Myocyte (in vitro differentiated cells): ENCODE results near the gene SCAPER. TPM values are rescaled to one million over a fixed set of nuclear protein-coding genes. Genes with fewer than 3 reads are reported as not detected.
A peak's percentile ranks its signal among the peaks of the same experiment; 100 is the strongest.

Experiments used
- DNase-seq: peaks from one replicate; pipeline ENCODE4 v3.0.0-alpha.2; 2012; ENCODE audit warnings: low read depth
- polyA plus RNA-seq: library from polyadenylated mRNA; unstranded; fragments of >200 nt; gene quantifications from one replicate; pipeline ENCODE4 v1.2.1, GENCODE V29; 2012; ENCODE audit warnings: missing spikeins
- total RNA-seq: library from RNA; depleted of rRNA; stranded (reverse); fragments of >200 nt; gene quantifications from 2 replicates; pipeline ENCODE4 v1.2.3, GENCODE V29; 2014

SCAPER gene, protein sequence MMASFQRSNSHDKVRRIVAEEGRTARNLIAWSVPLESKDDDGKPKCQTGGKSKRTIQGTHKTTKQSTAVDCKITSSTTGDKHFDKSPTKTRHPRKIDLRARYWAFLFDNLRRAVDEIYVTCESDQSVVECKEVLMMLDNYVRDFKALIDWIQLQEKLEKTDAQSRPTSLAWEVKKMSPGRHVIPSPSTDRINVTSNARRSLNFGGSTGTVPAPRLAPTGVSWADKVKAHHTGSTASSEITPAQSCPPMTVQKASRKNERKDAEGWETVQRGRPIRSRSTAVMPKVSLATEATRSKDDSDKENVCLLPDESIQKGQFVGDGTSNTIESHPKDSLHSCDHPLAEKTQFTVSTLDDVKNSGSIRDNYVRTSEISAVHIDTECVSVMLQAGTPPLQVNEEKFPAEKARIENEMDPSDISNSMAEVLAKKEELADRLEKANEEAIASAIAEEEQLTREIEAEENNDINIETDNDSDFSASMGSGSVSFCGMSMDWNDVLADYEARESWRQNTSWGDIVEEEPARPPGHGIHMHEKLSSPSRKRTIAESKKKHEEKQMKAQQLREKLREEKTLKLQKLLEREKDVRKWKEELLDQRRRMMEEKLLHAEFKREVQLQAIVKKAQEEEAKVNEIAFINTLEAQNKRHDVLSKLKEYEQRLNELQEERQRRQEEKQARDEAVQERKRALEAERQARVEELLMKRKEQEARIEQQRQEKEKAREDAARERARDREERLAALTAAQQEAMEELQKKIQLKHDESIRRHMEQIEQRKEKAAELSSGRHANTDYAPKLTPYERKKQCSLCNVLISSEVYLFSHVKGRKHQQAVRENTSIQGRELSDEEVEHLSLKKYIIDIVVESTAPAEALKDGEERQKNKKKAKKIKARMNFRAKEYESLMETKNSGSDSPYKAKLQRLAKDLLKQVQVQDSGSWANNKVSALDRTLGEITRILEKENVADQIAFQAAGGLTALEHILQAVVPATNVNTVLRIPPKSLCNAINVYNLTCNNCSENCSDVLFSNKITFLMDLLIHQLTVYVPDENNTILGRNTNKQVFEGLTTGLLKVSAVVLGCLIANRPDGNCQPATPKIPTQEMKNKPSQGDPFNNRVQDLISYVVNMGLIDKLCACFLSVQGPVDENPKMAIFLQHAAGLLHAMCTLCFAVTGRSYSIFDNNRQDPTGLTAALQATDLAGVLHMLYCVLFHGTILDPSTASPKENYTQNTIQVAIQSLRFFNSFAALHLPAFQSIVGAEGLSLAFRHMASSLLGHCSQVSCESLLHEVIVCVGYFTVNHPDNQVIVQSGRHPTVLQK (N-terminal part only)
- 16.4 and 22.0 TPM in 2 replicates for total RNA-seq
- polyA plus RNA-seq, result 5.5 TPM

DNA sequence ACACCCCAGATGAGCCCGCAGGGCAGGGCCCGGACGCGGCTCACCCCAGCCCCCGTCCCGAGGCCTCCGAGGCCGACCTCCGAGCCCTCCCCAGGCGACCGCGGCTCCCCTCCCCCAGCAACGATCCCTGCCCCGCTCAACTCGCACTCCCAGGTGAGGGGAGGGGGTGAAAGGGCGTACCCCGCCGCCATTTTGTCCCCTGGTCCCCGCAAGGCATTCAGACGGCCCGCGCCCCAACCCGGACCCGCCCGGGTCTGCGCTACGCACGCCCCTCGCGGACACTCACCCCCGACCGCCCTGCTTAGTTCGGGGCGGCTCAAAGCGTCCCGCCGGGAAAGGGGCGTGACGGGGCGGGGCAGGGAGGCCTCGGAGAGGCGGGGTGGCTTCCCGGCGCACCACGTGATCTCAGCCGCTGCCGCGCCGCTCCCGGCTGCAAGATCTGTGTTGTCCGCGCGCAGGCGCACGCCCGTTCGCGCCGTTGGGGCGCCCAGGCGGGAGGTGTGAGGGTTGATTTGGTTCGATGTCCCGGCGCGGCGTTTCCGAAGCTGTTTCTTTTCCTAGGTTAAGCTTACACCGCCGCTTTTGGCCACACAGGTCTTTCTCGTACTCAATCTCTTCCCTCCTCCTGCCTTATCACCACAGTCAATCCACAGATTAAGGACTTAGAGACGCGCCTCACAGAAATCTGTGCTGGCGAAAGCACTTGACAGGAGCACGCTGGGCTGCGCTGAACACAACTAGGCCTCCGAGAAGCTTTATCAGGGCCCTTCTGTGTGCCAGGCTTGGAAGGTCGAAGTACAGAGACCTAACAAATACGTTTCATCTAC is at the start of gene SCAPER:
Gene SCAPER, minus strand, starts transcription at position 328 of the 827 bp plus-strand sequence. CDS start 21,523 bp downstream, outside the sequence.
- DNase-seq, result peak; percentile 90

GRCh38 chr15:76954744-76955143 is 49.6 kb upstream of the SCAPER start:
- no peak for DNase-seq

DNA sequence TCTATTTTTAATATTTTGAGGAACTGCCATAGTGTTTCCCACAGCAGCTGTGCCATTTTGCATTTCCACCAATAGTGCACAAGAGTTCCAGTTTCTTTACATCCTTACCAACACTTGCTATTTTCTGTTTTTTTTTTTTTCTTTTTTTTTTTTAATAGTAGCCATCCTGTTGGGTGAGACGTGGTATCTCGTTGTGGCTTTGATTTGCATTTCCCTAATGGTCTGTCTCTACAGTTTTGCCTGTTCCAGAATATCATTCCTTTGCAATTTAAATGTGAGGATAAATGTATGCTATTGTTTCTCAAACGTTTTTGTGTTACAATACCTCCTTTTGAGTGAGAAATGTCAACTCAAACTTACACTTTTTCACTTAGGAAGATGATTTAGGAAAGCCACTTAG is 48.8 kb upstream of the SCAPER start:
- no peak for DNase-seq

DNA sequence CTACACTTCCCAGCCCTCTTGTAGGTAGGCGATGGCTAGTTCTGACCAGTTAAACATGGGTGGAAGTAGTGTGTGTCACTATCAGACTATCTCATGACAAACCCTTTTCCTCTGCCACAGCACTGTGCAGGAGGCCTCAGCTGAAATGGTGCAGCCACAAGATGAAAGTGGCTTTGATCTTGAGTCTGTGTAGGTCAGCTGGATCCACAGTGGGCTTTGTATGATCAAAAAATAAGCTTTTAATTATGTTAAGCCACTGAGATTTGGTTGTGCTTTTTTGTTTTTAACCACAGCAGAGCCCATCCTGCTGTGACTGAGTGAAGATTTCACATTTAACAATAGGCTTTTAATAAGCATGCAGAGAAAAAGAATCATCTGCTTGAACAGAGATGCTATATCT is 46.1 kb upstream of the SCAPER start:
- no peak for DNase-seq

- no peak for DNase-seq
These were observed 42.3 kb upstream of the SCAPER start for GRCh38 chr15:76947454-76947853.

- no peak for DNase-seq
These were observed 40.5 kb upstream of the SCAPER start for GRCh38 chr15:76945494-76946093.

DNA sequence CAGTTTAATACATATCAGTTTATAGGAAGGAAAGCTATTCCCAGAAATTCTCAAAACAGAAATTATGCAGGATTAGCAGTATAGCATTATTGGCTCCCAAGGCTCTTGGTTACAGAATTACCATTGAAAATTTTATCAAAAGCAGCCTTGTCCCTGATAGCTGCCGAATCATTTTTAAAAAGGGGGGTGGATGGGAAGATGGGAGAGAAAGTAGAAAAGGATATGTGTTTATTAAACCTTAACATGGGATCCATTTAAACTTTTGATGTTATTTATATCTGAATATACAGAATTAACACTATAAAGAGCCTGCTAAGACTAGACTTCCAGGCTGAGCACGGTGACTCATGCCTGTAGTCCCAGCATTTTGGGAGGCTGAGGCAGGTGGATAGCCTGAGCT is 37.2 kb upstream of the SCAPER start:
- DNase-seq, result no peak

GRCh38 chr15:76941636-76942035 is 36.5 kb upstream of the SCAPER start:
- DNase-seq, result no peak

GRCh38 chr15:76939715-76940114 is 34.6 kb upstream of the SCAPER start:
- no peak for DNase-seq

- no peak for DNase-seq
These were observed 33.6 kb upstream of the SCAPER start for GRCh38 chr15:76938752-76939151.

DNA sequence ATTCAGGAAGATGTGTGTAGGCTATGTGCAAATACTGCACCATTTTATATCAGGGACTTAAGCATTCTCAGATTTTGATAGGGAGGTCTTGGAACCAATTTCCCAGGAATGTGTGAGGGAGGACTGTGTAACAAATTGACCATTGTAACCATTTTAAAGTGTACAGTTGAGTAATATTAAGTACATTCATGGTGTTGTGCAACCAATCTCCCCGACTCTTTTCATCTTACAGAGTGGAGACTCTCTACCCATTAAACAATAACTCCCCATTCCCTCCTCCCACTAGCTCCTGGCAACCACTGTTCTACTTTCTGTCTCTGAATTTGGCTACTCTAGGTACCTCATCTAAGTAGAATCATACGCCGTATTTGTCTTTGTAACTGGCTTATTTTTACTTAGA is 31.5 kb upstream of the SCAPER start:
- DNase-seq, result no peak

- no peak for DNase-seq
These were observed 30.5 kb upstream of the SCAPER start for GRCh38 chr15:76935620-76936019.

GRCh38 chr15:76932135-76932966 is 27.2 kb upstream of the SCAPER start:
- DNase-seq, result no peak

DNA sequence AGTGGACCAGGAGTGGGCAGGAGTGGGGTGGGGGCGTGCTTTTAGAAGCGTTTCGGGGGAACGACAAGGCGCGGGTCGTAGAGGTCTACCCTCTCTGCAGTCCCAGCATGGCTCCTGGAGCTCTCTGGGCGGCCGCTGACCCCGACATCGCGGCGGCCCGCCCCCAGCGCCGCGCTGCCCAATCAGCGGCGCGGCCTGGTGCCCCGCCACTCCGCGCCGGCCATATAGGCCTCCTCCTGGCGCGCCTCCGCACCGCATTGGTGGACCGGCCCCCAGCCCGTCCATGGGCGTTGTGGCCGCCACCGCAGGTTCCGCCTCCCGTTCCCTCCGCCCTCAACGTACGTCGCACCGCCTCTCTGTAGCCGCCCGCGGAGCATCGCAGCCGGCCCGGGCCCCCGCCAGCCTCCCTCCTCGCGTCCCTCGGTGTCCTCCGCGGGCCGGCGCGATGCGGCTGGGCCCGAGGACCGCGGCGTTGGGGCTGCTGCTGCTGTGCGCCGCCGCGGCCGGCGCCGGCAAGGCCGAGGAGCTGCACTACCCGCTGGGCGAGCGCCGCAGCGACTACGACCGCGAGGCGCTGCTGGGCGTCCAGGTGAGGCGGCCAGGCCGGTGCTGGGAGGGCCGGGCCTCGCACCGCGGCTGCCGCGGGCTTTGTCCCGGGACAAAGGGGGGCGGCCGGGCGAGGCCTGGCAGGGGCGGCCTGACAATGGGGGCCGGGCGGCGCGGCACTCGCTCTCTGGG is 26.4 kb upstream of the SCAPER start, which contains the start of gene RCN2:
Gene RCN2, plus strand, starts transcription at position 353 of the 738 bp plus-strand sequence. Its CDS starts 93 bp downstream, at position 446.
- DNase-seq, result peak; percentile 96

- DNase-seq, result no peak
These were observed 25.8 kb upstream of the SCAPER start for GRCh38 chr15:76930831-76931396.

DNA sequence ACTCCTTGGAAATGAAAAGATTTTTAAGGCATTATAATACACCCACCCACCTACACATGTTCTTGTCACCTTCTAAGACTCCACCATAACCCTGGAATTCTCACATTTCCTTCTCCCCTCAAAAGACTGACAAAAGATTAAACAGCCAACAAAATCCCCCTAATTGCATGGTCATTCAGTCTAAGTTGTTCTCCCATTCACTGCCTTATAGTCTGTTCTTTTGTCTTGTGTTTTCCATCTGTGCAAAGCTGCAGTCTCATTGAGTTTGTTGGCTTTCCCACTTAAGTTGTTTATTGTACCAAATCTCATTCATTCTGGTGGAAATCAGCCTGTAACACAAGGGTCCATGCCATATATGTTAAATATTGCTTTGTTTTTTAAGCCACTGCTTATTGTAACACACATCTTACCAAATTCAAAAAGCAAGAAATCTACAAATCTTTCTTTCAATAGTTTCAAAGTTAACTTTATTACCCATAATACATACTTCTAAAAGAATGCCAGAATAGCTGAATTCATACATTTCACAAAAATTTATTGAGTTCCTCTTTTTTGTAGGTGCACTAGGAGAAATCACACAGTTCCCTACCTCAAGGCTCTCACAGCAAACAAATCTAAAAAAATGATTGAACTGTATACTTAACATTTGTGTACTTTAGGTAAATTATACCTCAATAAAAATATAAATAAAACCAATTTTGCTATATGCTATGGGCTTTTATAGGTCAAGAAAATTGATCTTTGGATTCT is 24.0 kb upstream of the SCAPER start:
- no peak for DNase-seq

- DNase-seq, result no peak
These were observed 23.1 kb upstream of the SCAPER start for GRCh38 chr15:76928201-76928600.
